Neuronal stem cell (in vitro differentiated cells): ENCODE data around the gene LRRD1.
"Not testable (repeated sequence)": the region's sequence is repeated elsewhere in the genome, so short reads cannot be mapped to it uniquely, and the experiment has no call there.

Experiments used
- DNase-seq: peaks from one replicate; pipeline ENCODE4 v3.0.0-alpha.2; 2013; ENCODE audit warnings: low spot score
- H2AFZ ChIP-seq: one replicate; pipeline ENCODE4 v1.6.1; 2013; ENCODE audit warnings: mild to moderate bottlenecking, low read length, inconsistent platforms
- H2AK5ac ChIP-seq: 2 replicates; pipeline ENCODE4 v1.6.1; 2013; ENCODE audit warnings: low read depth, mild to moderate bottlenecking, inconsistent platforms, low read length, moderate library complexity, mixed read lengths
- H2BK120ac ChIP-seq: 2 replicates; pipeline ENCODE4 v1.6.1; 2013; ENCODE audit warnings: low read depth, mild to moderate bottlenecking, inconsistent platforms, low read length, moderate library complexity, mixed read lengths
- H2BK12ac ChIP-seq: one replicate; pipeline ENCODE4 v1.6.1; 2013; ENCODE audit warnings: low read length, inconsistent platforms
- H2BK15ac ChIP-seq: 2 replicates; pipeline ENCODE4 v1.6.1; 2013; ENCODE audit warnings: mild to moderate bottlenecking, low read length, inconsistent platforms, mixed read lengths
- H2BK5ac ChIP-seq: one replicate; pipeline ENCODE4 v1.6.1; 2013; ENCODE audit warnings: inconsistent platforms, mild to moderate bottlenecking, low read length, moderate library complexity
- H3K14ac ChIP-seq: one replicate; pipeline ENCODE4 v1.6.1; 2013; ENCODE audit warnings: low read length, inconsistent platforms
- H3K18ac ChIP-seq: 2 replicates; pipeline ENCODE4 v1.6.1; 2013; ENCODE audit warnings: low read length, inconsistent platforms
- H3K23ac ChIP-seq: 2 replicates; pipeline ENCODE4 v1.6.1; 2013; ENCODE audit warnings: low read depth, mild to moderate bottlenecking, mixed read lengths, low read length, inconsistent platforms; ENCODE audit not compliant: poor library complexity
- H3K27ac ChIP-seq: replicated peaks from 3 replicates; pipeline ENCODE4 v1.5.1; 2013; ENCODE audit warnings: low read length, inconsistent platforms
- H3K27me3 ChIP-seq, 3 experiments: 2 replicates each; pipeline ENCODE4 v1.6.1; 2013; ENCODE audit warnings: low read length in 3 of 3, mild to moderate bottlenecking in 2 of 3, inconsistent platforms in 1 of 3, low read depth in 1 of 3, mixed read lengths in 1 of 3, moderate library complexity in 1 of 3; ENCODE audit not compliant: control insufficient read depth in 3 of 3, insufficient read depth in 3 of 3
- H3K36me3 ChIP-seq, 2 donors: replicated peaks in 1 of 2; 2 replicates each; pipeline ENCODE4 v1.6.1; 2013; ENCODE audit warnings: low read length in 2 of 2; ENCODE audit not compliant: control insufficient read depth in 2 of 2, insufficient read depth in 2 of 2
- H3K4ac ChIP-seq: 2 replicates; pipeline ENCODE4 v1.6.1; 2013; ENCODE audit warnings: inconsistent platforms, mild to moderate bottlenecking, low read length, moderate library complexity
- H3K4me1 ChIP-seq, 2 donors: 1 replicate in 1 of 2; 2 replicates in 1 of 2; pipeline ENCODE4 v1.6.1; 2013; ENCODE audit warnings: low read length in 2 of 2, low read depth in 1 of 2; ENCODE audit not compliant: control insufficient read depth in 2 of 2, insufficient read depth in 1 of 2
- H3K4me2 ChIP-seq: one replicate; pipeline ENCODE4 v1.6.1; 2013; ENCODE audit warnings: mild to moderate bottlenecking, low read length, inconsistent platforms; ENCODE audit not compliant: insufficient read depth, poor library complexity, severe bottlenecking
- H3K4me3 ChIP-seq, 2 donors: 2 replicates each; pipeline ENCODE4 v1.5.1; 2013; ENCODE audit warnings: low read length in 2 of 2, mild to moderate bottlenecking in 2 of 2, inconsistent platforms in 1 of 2, moderate library complexity in 1 of 2
- H3K79me1 ChIP-seq: one replicate; pipeline ENCODE4 v1.6.1; 2013; ENCODE audit warnings: low read depth, mild to moderate bottlenecking, inconsistent platforms, low read length, moderate library complexity
- H3K9ac ChIP-seq: one replicate; pipeline ENCODE4 v1.6.1; 2013; ENCODE audit warnings: mild to moderate bottlenecking, low read depth, low read length, inconsistent platforms; ENCODE audit not compliant: poor library complexity
- H3K9me3 ChIP-seq, 2 donors: replicated peaks in 1 of 2; 2 replicates each; pipeline versions ENCODE3 to v1.6.1; 2013; ENCODE audit warnings: low read length in 2 of 2, mild to moderate bottlenecking in 2 of 2, inconsistent platforms in 1 of 2, low read depth in 1 of 2, mixed read lengths in 1 of 2, moderate library complexity in 1 of 2; ENCODE audit not compliant: control insufficient read depth in 2 of 2, insufficient read depth in 1 of 2
- H4K8ac ChIP-seq: one replicate; pipeline ENCODE4 v1.6.1; 2013; ENCODE audit warnings: low read depth, mild to moderate bottlenecking, inconsistent platforms, low read length, moderate library complexity
- H4K91ac ChIP-seq: one replicate; pipeline ENCODE4 v1.6.1; 2013; ENCODE audit warnings: low read length, low read depth, mild to moderate bottlenecking, inconsistent platforms; ENCODE audit not compliant: poor library complexity
- WGBS, 2 donors: extraction: QIAGEN DNeasy Blood & Tissue Kit; methylation state at CpG; one replicate each; pipeline ENCODE4 v1.1.7; 2013; ENCODE audit warnings: missing lambda C conversion rate in 2 of 2, mixed read lengths in 1 of 2; ENCODE audit not compliant: insufficient read length in 2 of 2, insufficient replicate concordance in 1 of 2; ENCODE audit errors: extremely low coverage in 2 of 2; 5-methylcytosine and 5-hydroxymethylcytosine counted together

The LRRD1 gene

DNA sequence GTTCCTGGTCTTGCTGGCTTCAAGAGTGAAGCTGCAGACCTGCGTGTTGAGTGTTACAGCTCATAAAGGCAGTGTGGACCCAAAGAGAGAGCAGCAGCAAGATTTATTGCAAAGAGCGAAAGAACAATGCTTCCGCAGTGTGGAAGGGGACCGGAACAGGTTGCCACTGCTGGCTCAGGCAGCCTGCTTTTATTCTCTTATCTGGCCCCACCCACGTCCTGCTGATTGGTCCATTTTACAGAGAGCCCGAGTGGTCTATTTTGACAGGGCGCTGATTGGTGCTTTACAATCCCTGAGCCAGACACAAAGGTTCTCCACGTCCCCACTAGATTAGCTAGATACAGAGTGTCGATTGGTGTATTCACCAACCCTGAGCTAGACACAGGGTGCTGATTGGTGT is 36.2 kb downstream of the LRRD1 start:
- not testable (repeated sequence) for H3K27ac ChIP-seq, DNase-seq, H3K4me1 ChIP-seq, H3K9me3 ChIP-seq, H3K18ac ChIP-seq, H3K9ac ChIP-seq, H4K91ac ChIP-seq, H3K4me3 ChIP-seq, H2AK5ac ChIP-seq, H3K36me3 ChIP-seq, H2AFZ ChIP-seq, H2BK120ac ChIP-seq, H3K27me3 ChIP-seq, H3K4ac ChIP-seq, H4K8ac ChIP-seq, H2BK5ac ChIP-seq, H2BK12ac ChIP-seq, H2BK15ac ChIP-seq, H3K79me1 ChIP-seq, H3K14ac ChIP-seq, H3K4me2 ChIP-seq, H3K23ac ChIP-seq
- WGBS, 2 donors, result no CpG with 5 or more reads among the region's 9 CpGs

DNA sequence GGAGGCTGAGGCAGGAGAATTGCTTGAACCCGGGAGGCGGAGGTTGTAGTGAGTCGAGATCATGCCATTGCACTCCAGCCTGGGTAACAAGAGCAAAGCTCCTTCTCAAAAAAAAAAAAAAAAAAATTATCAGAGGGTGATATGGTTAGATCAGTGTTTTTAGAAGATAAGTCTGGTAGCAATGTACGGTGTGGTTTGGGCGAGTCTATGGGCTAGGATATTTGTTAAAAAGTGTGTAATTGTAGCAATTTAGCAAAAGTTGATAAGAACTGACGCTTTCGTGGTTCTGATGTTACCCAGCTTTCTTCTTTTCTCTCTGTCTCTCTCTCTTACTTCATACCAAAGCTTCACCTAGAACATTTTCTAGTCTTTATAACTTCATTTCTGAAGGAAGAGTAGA is 37.8 kb downstream of the LRRD1 start:
- no peaks in the 10 kb centered on the region for H3K79me1 ChIP-seq
- H2BK12ac ChIP-seq, result no peak overlapping the region
- H3K4me2 ChIP-seq, result no peak overlapping the region
- no peaks in the 10 kb centered on the region for H3K9me3 ChIP-seq
- H3K9ac ChIP-seq, result no peak overlapping the region
- no peak overlapping the region for H2BK5ac ChIP-seq
- H3K4ac ChIP-seq, result no peak overlapping the region
- no peak overlapping the region for H2AK5ac ChIP-seq
- no peak overlapping the region for H2BK15ac ChIP-seq
- no peaks in the 10 kb centered on the region for H3K36me3 ChIP-seq
- no peak overlapping the region for H3K14ac ChIP-seq
- no peak overlapping the region for H3K4me3 ChIP-seq
- H3K18ac ChIP-seq, result no peak overlapping the region
- WGBS, 2 donors, result no CpG with 5 or more reads among the region's 7 CpGs
- no peaks in the 10 kb centered on the region for H3K27me3 ChIP-seq
- no peak overlapping the region for H2AFZ ChIP-seq
- no peaks in the 10 kb centered on the region for H3K4me1 ChIP-seq
- no peak for DNase-seq
- no peak overlapping the region for H2BK120ac ChIP-seq
- H4K91ac ChIP-seq, result no peak overlapping the region
- H4K8ac ChIP-seq, result no peak overlapping the region
- H3K23ac ChIP-seq, result no peak overlapping the region
- no peak overlapping the region for H3K27ac ChIP-seq

DNA sequence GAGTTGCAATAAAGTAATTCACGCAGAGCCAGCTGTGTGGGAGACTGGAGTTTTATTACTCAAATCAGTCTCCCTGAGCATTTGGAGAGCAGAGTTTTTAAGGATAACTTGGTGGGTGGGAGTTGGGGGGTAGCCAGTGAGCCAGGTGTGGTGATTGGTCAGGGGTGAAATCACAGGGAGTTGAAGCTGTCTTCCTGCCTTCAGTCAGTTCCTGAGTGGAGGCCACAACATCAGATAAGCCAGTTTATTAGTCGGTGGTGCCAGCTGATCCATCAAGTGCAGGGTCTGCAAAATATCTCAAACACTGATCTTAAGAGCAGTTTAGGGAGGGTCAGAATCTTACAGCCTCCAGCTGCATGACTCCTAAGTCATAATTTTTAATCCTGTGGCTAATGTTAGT is 41.4 kb downstream of the LRRD1 start:
- no peak overlapping the region for H2BK15ac ChIP-seq
- no peak overlapping the region for H2BK5ac ChIP-seq
- H3K9me3 ChIP-seq, result peaks cover 1 to 3% of the 10 kb centered on the region in 2 donors
- no peak overlapping the region for H3K27ac ChIP-seq
- peaks cover 6% of the 10 kb centered on the region for H3K79me1 ChIP-seq
- H3K4me1 ChIP-seq, result peaks cover 0 to 2% of the 10 kb centered on the region in 2 donors
- DNase-seq, result no peak
- H3K18ac ChIP-seq, result no peak overlapping the region
- no peak overlapping the region for H3K4me2 ChIP-seq
- H3K23ac ChIP-seq, result no peak overlapping the region
- no CpG with 5 or more reads among the region's 2 CpGs for WGBS, 2 donors
- H3K9ac ChIP-seq, result no peak overlapping the region
- H3K4ac ChIP-seq, result no peak overlapping the region
- H2BK120ac ChIP-seq, result no peak overlapping the region
- H3K14ac ChIP-seq, result no peak overlapping the region
- no peak overlapping the region for H3K4me3 ChIP-seq
- H3K36me3 ChIP-seq, result no peaks in the 10 kb centered on the region
- H2BK12ac ChIP-seq, result no peak overlapping the region
- no peak overlapping the region for H4K8ac ChIP-seq
- H2AK5ac ChIP-seq, result no peak overlapping the region
- H2AFZ ChIP-seq, result no peak overlapping the region
- H3K27me3 ChIP-seq, result no peaks in the 10 kb centered on the region
- H4K91ac ChIP-seq, result no peak overlapping the region

DNA sequence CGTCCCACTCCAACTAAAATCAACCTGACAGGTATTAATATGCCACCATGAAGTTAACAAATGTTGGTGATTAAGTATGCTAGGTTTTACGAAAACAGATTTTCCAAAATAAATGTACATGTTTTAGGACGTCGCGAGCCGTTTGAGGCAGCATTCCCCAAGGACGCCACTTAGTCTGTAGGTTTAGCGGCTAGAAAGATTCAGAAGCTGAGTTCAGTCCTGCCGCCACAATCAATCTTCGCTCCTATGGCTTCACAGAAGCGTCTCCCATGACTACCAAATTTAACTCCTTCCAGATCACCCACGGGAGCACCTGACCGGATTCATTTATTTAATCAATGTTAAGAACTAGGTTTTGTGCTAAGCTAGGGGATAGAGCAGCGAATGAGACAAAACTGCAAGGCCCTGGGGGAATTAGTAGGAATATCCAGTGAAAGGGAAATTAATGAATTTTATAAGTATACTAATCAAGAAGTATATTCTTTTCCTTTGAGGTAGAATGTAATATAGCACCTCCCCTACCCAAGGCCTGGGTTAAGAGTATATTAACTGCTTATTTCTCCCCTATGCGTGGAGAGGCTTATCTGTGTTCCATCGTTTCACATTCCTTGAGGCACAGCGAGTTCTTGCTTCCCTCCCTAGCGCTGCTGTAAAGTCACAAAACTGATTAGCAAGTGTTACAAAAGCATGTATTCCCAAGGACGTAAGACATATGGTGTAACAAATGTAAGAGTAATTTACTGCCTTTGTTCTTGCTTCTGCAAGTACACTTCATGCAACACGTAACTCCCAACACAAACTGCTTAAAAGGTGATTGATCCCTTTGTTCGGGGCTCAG is 43.7 kb downstream of the LRRD1 start:
- peaks cover 1 to 3% of the 10 kb centered on the region in 2 donors for H3K9me3 ChIP-seq
- H3K23ac ChIP-seq, result no peak overlapping the region
- no peak overlapping the region for H2AK5ac ChIP-seq
- H3K36me3 ChIP-seq, result peaks cover 1 to 19% of the 10 kb centered on the region in 2 donors
- no peak overlapping the region for H2BK15ac ChIP-seq
- H3K9ac ChIP-seq, result no peak overlapping the region
- H2BK12ac ChIP-seq, result no peak overlapping the region
- no peaks in the 10 kb centered on the region for H3K27me3 ChIP-seq
- H4K8ac ChIP-seq, result no peak overlapping the region
- no peak overlapping the region for H2BK120ac ChIP-seq
- no peak overlapping the region for H4K91ac ChIP-seq
- no peak overlapping the region for H3K18ac ChIP-seq
- H3K14ac ChIP-seq, result no peak overlapping the region
- H2BK5ac ChIP-seq, result peak overlapping the region; percentile 98
- H3K4me2 ChIP-seq, result peak overlapping the region; percentile 67
- H3K79me1 ChIP-seq, result peaks cover 6% of the 10 kb centered on the region
- H2AFZ ChIP-seq, result peak overlapping the region; percentile 99
- DNase-seq, result no peak
- H3K4ac ChIP-seq, result no peak overlapping the region
- peaks cover 1 to 2% of the 10 kb centered on the region in 2 donors for H3K4me1 ChIP-seq
- H3K27ac ChIP-seq, result peak overlapping the region; percentile 94
- H3K4me3 ChIP-seq, result peak overlapping the region; percentile 69 to 99
- WGBS, 2 donors, result no CpG with 5 or more reads among the region's 21 CpGs
